SK-N-SH (cell line): ENCODE results near the gene TULP3. TPM values are rescaled to one million over a fixed set of nuclear protein-coding genes. Genes with fewer than 3 reads are reported as not detected.
"Not testable (repeated sequence)": the region's sequence is repeated elsewhere in the genome, so short reads cannot be mapped to it uniquely, and the experiment has no call there.

Source experiments
- CTCF ChIA-PET: fragments of 300-600, 350-600 bp; formaldehyde crosslinking; extraction: SDS; loops from one replicate; lab custom pipeline; 2021; lab: Yijun Ruan, JAX
- POLR2A ChIA-PET: fragments of 350-600 bp; sonication (Branson Sonifier 250); formaldehyde crosslinking; extraction: SDS; loops from one replicate; lab custom pipeline; 2020; ENCODE audit warnings: antibody characterized with exemption, inconsistent platforms; lab: Yijun Ruan, JAX
- DNase-seq: peaks from one replicate; pipeline ENCODE4 v3.0.0; 2012
- H2AFZ ChIP-seq: fragments of 200-600 bp; sonication (generic); 2 replicates; pipeline ENCODE4 v1.8.1; 2016; ENCODE audit warnings: antibody characterized with exemption, mild to moderate bottlenecking, low read depth
- H3F3A ChIP-seq: fragments of 200-600 bp; sonication (generic); replicated peaks from 2 replicates; pipeline ENCODE3; 2016; ENCODE audit warnings: antibody characterized with exemption, mild to moderate bottlenecking; ENCODE audit not compliant: insufficient read depth
- H3K27ac ChIP-seq, 2 experiments: fragments of 200-500 bp in 1 of 2; fragments of 200-600 bp in 1 of 2; sonication (Bioruptor generic) in 1 of 2; sonication (generic), shearing (Covaris generic) in 1 of 2; 2 replicates each; pipeline versions ENCODE4 v1.5.1 to v1.6.1; 2014 to 2016; ENCODE audit warnings: low read depth in 2 of 2, inconsistent platforms in 1 of 2, low read length in 1 of 2, mild to moderate bottlenecking in 1 of 2, mixed read lengths in 1 of 2
- H3K27me3 ChIP-seq: fragments of 200-600 bp; sonication (generic), shearing (Covaris generic); 2 replicates; pipeline ENCODE4 v1.6.1; 2016; ENCODE audit warnings: mixed run types; ENCODE audit not compliant: insufficient read depth
- H3K36me3 ChIP-seq, 2 experiments: fragments of 200-500 bp in 1 of 2; fragments of 200-600 bp in 1 of 2; sonication (Bioruptor generic) in 1 of 2; sonication (generic) in 1 of 2; replicated peaks in 1 of 2; 2 replicates each; pipeline versions ENCODE3 to v1.5.1; 2014 to 2016; ENCODE audit warnings: low read length in 1 of 2, mild to moderate bottlenecking in 1 of 2; ENCODE audit not compliant: insufficient read depth in 2 of 2, control insufficient read depth in 1 of 2
- H3K4me1 ChIP-seq, 2 experiments: fragments of 200-500 bp in 1 of 2; fragments of 200-600 bp in 1 of 2; sonication (Bioruptor generic) in 1 of 2; sonication (generic), shearing (Covaris generic) in 1 of 2; 2 replicates each; pipeline versions ENCODE4 v1.5.1 to v1.6.1; 2014 to 2016; ENCODE audit warnings: low read depth in 1 of 2, low read length in 1 of 2, mixed run types in 1 of 2; ENCODE audit not compliant: insufficient read depth in 2 of 2, control insufficient read depth in 1 of 2
- H3K4me2 ChIP-seq: fragments of 200-600 bp; sonication (generic), shearing (Covaris generic); 2 replicates; pipeline ENCODE4 v1.6.1; 2017; ENCODE audit warnings: mixed run types
- H3K4me3 ChIP-seq, 2 experiments: fragments of 200-500 bp in 1 of 2; fragments of 200-600 bp in 1 of 2; sonication (Bioruptor generic) in 1 of 2; sonication (generic), shearing (Covaris generic) in 1 of 2; 2 replicates each; pipeline versions ENCODE4 v1.5.1 to v1.8.1; 2014 to 2016; ENCODE audit warnings: low read depth in 2 of 2, inconsistent platforms in 1 of 2, low read length in 1 of 2, mild to moderate bottlenecking in 1 of 2, mixed read lengths in 1 of 2, moderate library complexity in 1 of 2
- H3K79me2 ChIP-seq: fragments of 200-600 bp; sonication (generic); 2 replicates; pipeline ENCODE4 v1.8.1; 2017; ENCODE audit warnings: mild to moderate bottlenecking; ENCODE audit not compliant: insufficient read depth
- H3K9ac ChIP-seq: fragments of 200-600 bp; sonication (generic); 2 replicates; pipeline ENCODE4 v1.6.1; 2017; ENCODE audit warnings: mixed run types
- H3K9me2 ChIP-seq: fragments of 200-600 bp; sonication (generic); 2 replicates; pipeline ENCODE4 v1.6.1; 2017; ENCODE audit warnings: mixed run types
- H3K9me3 ChIP-seq: fragments of 200-600 bp; sonication (generic); 2 replicates; pipeline ENCODE4 v1.6.1; 2017; ENCODE audit warnings: mixed run types, mild to moderate bottlenecking, moderate library complexity
- H4K20me1 ChIP-seq: fragments of 200-600 bp; sonication (generic); 2 replicates; pipeline ENCODE4 v1.6.1; 2017; ENCODE audit warnings: mild to moderate bottlenecking, mixed run types; ENCODE audit not compliant: insufficient read depth
- SIN3A ChIP-seq: IDR thresholded peaks from 2 replicates; pipeline ENCODE4 v1.6.1; 2012; ENCODE audit warnings: low read depth, mild to moderate bottlenecking, low read length, moderate library complexity, borderline replicate concordance
- TAF1 ChIP-seq: IDR thresholded peaks from 2 replicates; pipeline ENCODE4 v1.6.1; 2012; ENCODE audit warnings: low read depth, mild to moderate bottlenecking, low read length, moderate library complexity, borderline replicate concordance
- WGBS: methylation state at CpG from one replicate; pipeline ENCODE4 v1.1.6; 2017; ENCODE audit warnings: low lambda C conversion rate; 5-methylcytosine and 5-hydroxymethylcytosine counted together
- polyA plus RNA-seq, 3 experiments: library from polyadenylated mRNA; depleted of rRNA; stranded (reverse); fragments of >200 nt; gene quantifications; 2 replicates each; pipeline ENCODE4 v1.2.3, GENCODE V29; 2012
- TF ChIP-seq, protein P1 (sequence below): fragments of 200-600 bp; sonication (generic); IDR thresholded peaks from 2 replicates; pipeline ENCODE4 v1.6.1; 2017; ENCODE audit warnings: antibody characterized with exemption, mild to moderate bottlenecking, moderate library complexity

The TULP3 gene
- polyA plus RNA-seq, 1 of the 3 experiments (the other 2 are of a cell fraction), result 22.6 TPM

GRCh38 chr12:2868986-2869632, 21.6 kb upstream of the TULP3 start:
- H2AFZ ChIP-seq, H3K4me3 ChIP-seq, H3K9ac ChIP-seq, H3K27me3 ChIP-seq, H3K4me1 ChIP-seq, H3K9me2 ChIP-seq, H3K9me3 ChIP-seq, POLR2A ChIA-PET, H3F3A ChIP-seq, H4K20me1 ChIP-seq, H3K4me2 ChIP-seq, DNase-seq: not testable (repeated sequence)
- Histone ChIP-seq H3K79me2 (peaks cover 45% of the 10 kb centered on the region), H3K36me3 (peaks cover 18 to 26% of the 10 kb centered on the region in 2 experiments), H3K27ac (peak overlapping the region in 1 of 2 experiments; percentile 7; a peak in 1 of 4 replicates)
- CTCF ChIA-PET, result interaction anchor here (0.7 to 1.0 kb wide), 3 partner anchors 55 to 79 kb away, joined by 3 to 4 read pairs (median 4); no protein-coding TSS in a partner anchor
- 93% methylated on average over 9 of the region's 9 CpGs for WGBS

- peak overlapping the region; percentile 61 to 69 for H3K4me3 ChIP-seq
- H3K27ac ChIP-seq, result peak overlapping the region; percentile 39 to 80
- peak overlapping the region; percentile 94 for H2AFZ ChIP-seq
- TF ChIP-seq, protein P1, sequence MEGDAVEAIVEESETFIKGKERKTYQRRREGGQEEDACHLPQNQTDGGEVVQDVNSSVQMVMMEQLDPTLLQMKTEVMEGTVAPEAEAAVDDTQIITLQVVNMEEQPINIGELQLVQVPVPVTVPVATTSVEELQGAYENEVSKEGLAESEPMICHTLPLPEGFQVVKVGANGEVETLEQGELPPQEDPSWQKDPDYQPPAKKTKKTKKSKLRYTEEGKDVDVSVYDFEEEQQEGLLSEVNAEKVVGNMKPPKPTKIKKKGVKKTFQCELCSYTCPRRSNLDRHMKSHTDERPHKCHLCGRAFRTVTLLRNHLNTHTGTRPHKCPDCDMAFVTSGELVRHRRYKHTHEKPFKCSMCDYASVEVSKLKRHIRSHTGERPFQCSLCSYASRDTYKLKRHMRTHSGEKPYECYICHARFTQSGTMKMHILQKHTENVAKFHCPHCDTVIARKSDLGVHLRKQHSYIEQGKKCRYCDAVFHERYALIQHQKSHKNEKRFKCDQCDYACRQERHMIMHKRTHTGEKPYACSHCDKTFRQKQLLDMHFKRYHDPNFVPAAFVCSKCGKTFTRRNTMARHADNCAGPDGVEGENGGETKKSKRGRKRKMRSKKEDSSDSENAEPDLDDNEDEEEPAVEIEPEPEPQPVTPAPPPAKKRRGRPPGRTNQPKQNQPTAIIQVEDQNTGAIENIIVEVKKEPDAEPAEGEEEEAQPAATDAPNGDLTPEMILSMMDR, result peak; percentile 14; the same call in 1 of the 2 replicates
- no peak for TF ChIP-seq SIN3A
- 0 out of 2 replicates have a peak, but pooled peaks have one; percentile 9 for TF ChIP-seq TAF1
- WGBS, result 5% methylated on average over 10 of the region's 38 CpGs
- peak overlapping the region; percentile 82 for H3K9ac ChIP-seq
- H4K20me1 ChIP-seq, result no peaks in the 10 kb centered on the region
- no peak for DNase-seq
- H3K4me2 ChIP-seq, result peak overlapping the region; percentile 82
- POLR2A ChIA-PET, result interaction anchor here (0.9 to 1.1 kb wide), 3 partner anchors 12 to 82 kb away, joined by 3 to 4 read pairs (median 3); partner anchors contain the start of gene TULP3
- peaks cover 6% of the 10 kb centered on the region in 2 experiments for H3K36me3 ChIP-seq
- H3K9me3 ChIP-seq, result no peaks in the 10 kb centered on the region
- CTCF ChIA-PET, result interaction anchor here (0.5 to 5.8 kb wide), 10 partner anchors 8 to 197 kb away, joined by 3 to 33 read pairs (median 4); partner anchors contain the start of gene TULP3
- no peaks in the 10 kb centered on the region for H3K9me2 ChIP-seq
- H3K79me2 ChIP-seq, result peaks cover 98% of the 10 kb centered on the region
- no peaks in the 10 kb centered on the region for H3K27me3 ChIP-seq
- peaks cover 6% of the 10 kb centered on the region for H3F3A ChIP-seq
- H3K4me1 ChIP-seq, result peaks cover 8 to 10% of the 10 kb centered on the region in 2 experiments; a peak in 2 of 4 replicates
Measured at GRCh38 chr12:2876431-2877046, 14.2 kb upstream of the TULP3 start.
